Testis (tissue), 2 donors: ENCODE measurements around the gene TANK.

Experiments
- CTCF ChIP-seq, 3 experiments: fragments of 450-650 bp in 2 of 3; fragments of 200-600 bp in 1 of 3; sonication (generic) in 1 of 3; IDR thresholded peaks; one replicate each; pipeline ENCODE4 v1.5.1; 2016 to 2019; ENCODE audit warnings: antibody characterized with exemption in 3 of 3, mild to moderate bottlenecking in 2 of 3, moderate library complexity in 1 of 3
- POLR2A ChIP-seq: fragments of 450-650 bp; IDR thresholded peaks from one replicate; pipeline ENCODE4 v1.6.1; 2017; ENCODE audit warnings: antibody characterized with exemption, mild to moderate bottlenecking, moderate library complexity

- TF ChIP-seq POLR2A (no peak), CTCF (IDR thresholded peaks at IDR 0.05) (no peak)
Observed at GRCh38 chr2:161241894-161242293, 81.7 kb downstream of the TANK start.
